T-cell (primary cell): ENCODE data around the gene HNRNPL. TPM values are rescaled to one million over a fixed set of nuclear protein-coding genes. Genes with fewer than 3 reads are reported as not detected.
"Not testable (repeated sequence)": the region's sequence is repeated elsewhere in the genome, so short reads cannot be mapped to it uniquely, and the experiment has no call there.

Experiments used
- ATAC-seq, 4 experiments: fragments of 200-7000 bp in 3 of 4; fragments of 150-1000 bp in 1 of 4; cut with Tn5 transposase; replicated peaks in 1 of 4; 1 replicate in 3 of 4; 2 replicates in 1 of 4; pipeline ENCODE4 v1.10.0; 2021; ENCODE audit warnings: moderate library complexity in 3 of 4, mild to moderate bottlenecking in 2 of 4, moderate number of reproducible peaks in 1 of 4
- CTCF ChIA-PET, 2 donors: fragments of 300-600 bp; sonication (Branson Sonifier 250); formaldehyde crosslinking; loops; one replicate each; lab custom pipeline; 2022; ENCODE audit warnings: antibody characterized with exemption in 2 of 2; lab: Charles Lee
- POLR2A ChIA-PET, 2 donors: fragments of 300-600 bp; sonication (Branson Sonifier 250); formaldehyde crosslinking; loops; one replicate each; lab custom pipeline; 2022; ENCODE audit warnings: antibody characterized with exemption in 2 of 2; lab: Charles Lee
- DNase-seq, 35 experiments: peaks; one replicate each; pipeline versions ENCODE4 v3.0.0 to v3.0.0-alpha.2; 2013 to 2023
- H3K27ac ChIP-seq: one replicate; pipeline ENCODE4 v1.5.1; 2013; ENCODE audit warnings: low read length
- H3K27me3 ChIP-seq, 2 experiments: replicated peaks in 1 of 2; 1 replicate in 1 of 2; 2 replicates in 1 of 2; pipeline versions ENCODE4 v1.6.1 to v1.7.0; 2013; ENCODE audit warnings: low read length in 1 of 2, mixed read lengths in 1 of 2; ENCODE audit not compliant: control insufficient read depth in 2 of 2, insufficient read depth in 2 of 2; ENCODE audit errors: extremely low read depth in 1 of 2
- H3K36me3 ChIP-seq, 2 donors: 1 replicate in 1 of 2; 2 replicates in 1 of 2; pipeline versions ENCODE4 v1.6.1 to v1.7.0; 2013; ENCODE audit warnings: low read length in 1 of 2; ENCODE audit not compliant: control insufficient read depth in 2 of 2, insufficient read depth in 1 of 2; ENCODE audit errors: extremely low read depth in 1 of 2
- H3K4me1 ChIP-seq, 2 experiments: 1 replicate in 1 of 2; 2 replicates in 1 of 2; pipeline versions ENCODE4 v1.6.1 to v1.7.0; 2013; ENCODE audit warnings: low read length in 2 of 2, mixed read lengths in 1 of 2; ENCODE audit not compliant: insufficient read depth in 2 of 2, control insufficient read depth in 1 of 2; ENCODE audit errors: extremely low read depth in 1 of 2
- H3K4me3 ChIP-seq, 2 donors: 1 replicate in 1 of 2; 2 replicates in 1 of 2; pipeline versions ENCODE4 v1.5.1 to v1.7.0; 2013; ENCODE audit warnings: mild to moderate bottlenecking in 2 of 2, low read length in 1 of 2, moderate library complexity in 1 of 2; ENCODE audit not compliant: control insufficient read depth in 1 of 2; ENCODE audit errors: extremely low read depth in 1 of 2
- H3K9me3 ChIP-seq: 2 replicates; pipeline ENCODE4 v1.7.0; 2013
- H3K27ac Mint-ChIP-seq, 2 donors: one replicate each; pipeline ENCODE4 v1.8.0; 2020 to 2021; ENCODE audit warnings: mild to moderate bottlenecking in 2 of 2, mixed read lengths in 2 of 2
- H3K27me3 Mint-ChIP-seq, 2 donors: one replicate each; pipeline ENCODE4 v1.8.0; 2021 to 2022; ENCODE audit warnings: mixed read lengths in 2 of 2
- H3K36me3 Mint-ChIP-seq: one replicate; pipeline ENCODE4 v1.8.0; 2021; ENCODE audit warnings: mixed read lengths
- H3K4me1 Mint-ChIP-seq, 3 donors: one replicate each; pipeline ENCODE4 v1.8.0; 2020 to 2022; ENCODE audit warnings: mixed read lengths in 3 of 3, mild to moderate bottlenecking in 1 of 3
- H3K4me3 Mint-ChIP-seq, 3 donors: one replicate each; pipeline ENCODE4 v1.8.0; 2020 to 2022; ENCODE audit warnings: mild to moderate bottlenecking in 3 of 3, mixed read lengths in 3 of 3, moderate library complexity in 3 of 3
- H3K9me3 Mint-ChIP-seq, 3 donors: one replicate each; pipeline ENCODE4 v1.8.0; 2020 to 2022; ENCODE audit warnings: mixed read lengths in 3 of 3
- WGBS: methylation state at CpG from one replicate; pipeline ENCODE4 v1.1.5; 2013; ENCODE audit warnings: missing lambda C conversion rate; ENCODE audit not compliant: insufficient coverage; 5-methylcytosine and 5-hydroxymethylcytosine counted together
- total RNA-seq, 35 experiments: library from RNA in 6 of 35; stranded (reverse) in 6 of 35; fragments of 120-200 nt in 1 of 35; gene quantifications; one replicate each; pipeline versions ENCODE4 v1.2.1 to v1.2.4 and lab custom pipeline; 2013 to 2026

The HNRNPL gene
- total RNA-seq, 5 donors from 2014 or later (not counting 1 experiment from before 2014, with no cell fraction given): 320 to 498 (median 330) TPM

DNA sequence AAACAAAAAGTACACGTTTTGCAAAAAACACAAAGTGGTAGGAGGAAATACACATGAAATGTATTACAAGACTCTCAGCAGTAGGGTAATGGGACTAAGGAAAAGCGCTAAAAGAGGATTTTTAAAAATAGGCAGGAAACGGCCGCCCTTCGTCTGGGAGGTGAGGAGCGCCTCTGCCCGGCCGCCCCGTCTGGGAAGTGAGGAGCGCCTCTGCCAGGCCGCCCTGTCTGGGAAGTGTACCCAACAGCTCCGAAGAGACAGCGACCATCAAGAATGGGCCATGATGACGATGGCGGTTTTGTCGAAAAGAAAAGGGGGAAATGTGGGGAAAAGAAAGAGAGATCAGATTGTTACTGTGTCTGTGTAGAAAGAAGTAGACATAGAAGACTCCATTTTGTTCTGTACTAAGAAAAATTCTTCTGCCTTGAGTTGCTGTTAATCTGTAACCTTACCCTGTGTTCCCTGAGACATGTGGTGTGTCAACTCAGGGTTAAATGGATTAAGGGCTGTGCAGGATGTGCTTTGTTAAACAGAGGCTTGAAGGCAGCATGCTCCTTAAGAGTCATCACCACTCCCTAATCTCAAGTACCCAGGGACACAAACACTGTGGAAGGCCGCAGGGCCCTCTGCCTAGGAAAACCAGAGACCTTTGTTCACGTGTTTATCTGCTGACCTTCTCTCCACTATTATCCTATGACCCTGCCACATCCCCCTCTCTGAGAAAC lies 42.2 kb downstream of the HNRNPL start:
- H3K4me3 Mint-ChIP-seq, H3K27me3 ChIP-seq, H3K27ac Mint-ChIP-seq, H3K36me3 Mint-ChIP-seq, H3K4me1 ChIP-seq, H3K9me3 Mint-ChIP-seq, POLR2A ChIA-PET, H3K27ac ChIP-seq, H3K9me3 ChIP-seq, H3K36me3 ChIP-seq, DNase-seq, ATAC-seq, H3K4me1 Mint-ChIP-seq, H3K4me3 ChIP-seq, H3K27me3 Mint-ChIP-seq: not testable (repeated sequence)
- no CpG with 5 or more reads among the region's 18 CpGs for WGBS
- CTCF ChIA-PET: interaction anchor here in 1 of 2 donors (0.6 kb wide), 2 partner anchors 120 to 758 kb away, joined by 4 to 6 read pairs; no protein-coding TSS in a partner anchor

DNA sequence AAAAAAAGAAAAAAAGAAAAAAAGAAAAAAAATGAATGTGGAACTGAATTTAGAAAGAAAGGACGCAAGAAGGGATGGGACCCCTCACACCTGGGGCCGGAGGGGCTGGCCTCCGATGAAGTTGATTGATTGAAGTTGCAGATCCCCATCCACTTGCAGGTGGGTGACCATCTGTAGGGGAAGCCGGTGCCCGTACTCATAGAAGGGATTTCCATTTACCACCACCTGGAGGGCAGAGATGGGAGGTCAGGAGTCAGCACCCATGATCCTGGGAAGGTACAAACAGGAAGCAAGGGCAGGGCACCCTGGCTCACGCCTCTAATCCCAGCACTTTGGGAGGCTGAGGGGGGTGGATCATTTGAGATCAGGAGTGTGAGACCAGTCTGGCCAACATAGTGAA lies 43.4 kb downstream of the HNRNPL start:
- ATAC-seq: no peak
- no peaks in the 10 kb centered on the region for H3K36me3 Mint-ChIP-seq
- H3K36me3 ChIP-seq: no peaks in the 10 kb centered on the region
- H3K27ac Mint-ChIP-seq: no peak overlapping the region
- H3K27me3 Mint-ChIP-seq: no peaks in the 10 kb centered on the region
- no peak overlapping the region for H3K4me3 Mint-ChIP-seq
- H3K4me1 Mint-ChIP-seq: peaks cover 6% of the 10 kb centered on the region in 3 donors
- no peaks in the 10 kb centered on the region for H3K27me3 ChIP-seq
- POLR2A ChIA-PET: no interaction called here
- CTCF ChIA-PET: no interaction called here
- no peak overlapping the region for H3K4me3 ChIP-seq
- H3K4me1 ChIP-seq: peaks cover 0 to 5% of the 10 kb centered on the region in 2 experiments
- DNase-seq: no peak
- H3K27ac ChIP-seq: no peak overlapping the region
- H3K9me3 Mint-ChIP-seq: no peaks in the 10 kb centered on the region
- WGBS: 80% methylated on average over 1 of the region's 6 CpGs
- no peaks in the 10 kb centered on the region for H3K9me3 ChIP-seq

GRCh38 chr19:38805180-38805579 lies 44.6 kb downstream of the HNRNPL start:
- H3K27ac Mint-ChIP-seq: peak overlapping the region; percentile 34 to 55
- POLR2A ChIA-PET: interaction anchor here in 1 of 2 donors (0.5 kb wide), 1 partner anchor 10 kb away, joined by 3 read pairs; no protein-coding TSS in a partner anchor
- ATAC-seq: peak in 1 of 4 experiments; percentile 20

DNA sequence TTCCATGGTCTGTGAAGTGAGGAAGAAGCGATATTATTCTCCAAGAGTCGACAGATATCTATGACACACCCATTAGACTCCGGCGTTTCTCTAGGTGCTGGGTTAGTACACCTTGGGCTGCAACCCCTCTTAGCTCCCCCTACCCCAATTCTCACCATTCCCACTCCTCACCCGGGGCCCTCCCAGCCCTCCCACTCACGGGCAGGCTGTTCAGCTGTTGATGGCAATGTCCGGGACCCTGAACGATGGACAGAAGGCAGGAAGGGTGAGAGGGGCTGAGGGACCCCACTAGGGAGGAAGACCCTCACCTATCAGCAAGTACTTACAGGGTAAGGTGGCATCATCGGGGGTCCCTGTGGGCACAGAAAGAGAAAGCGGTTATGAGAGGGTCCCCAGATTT lies 46.2 kb downstream of the HNRNPL start:
- no peaks in the 10 kb centered on the region for H3K27me3 Mint-ChIP-seq
- ATAC-seq (no peak), DNase-seq (no peak)
- no peaks in the 10 kb centered on the region for H3K9me3 Mint-ChIP-seq
- POLR2A ChIA-PET: no interaction called here
- no peaks in the 10 kb centered on the region for H3K9me3 ChIP-seq
- peaks cover 0 to 5% of the 10 kb centered on the region in 2 experiments for H3K4me1 ChIP-seq
- H3K36me3 Mint-ChIP-seq: no peaks in the 10 kb centered on the region
- CTCF ChIA-PET: no interaction called here
- no peak overlapping the region for H3K4me3 Mint-ChIP-seq
- peaks cover 6% of the 10 kb centered on the region in 3 donors for H3K4me1 Mint-ChIP-seq
- no peaks in the 10 kb centered on the region for H3K36me3 ChIP-seq
- no peak overlapping the region for H3K27ac Mint-ChIP-seq
- WGBS: 93% methylated on average over 2 of the region's 10 CpGs
- H3K27me3 ChIP-seq: no peaks in the 10 kb centered on the region
- no peak overlapping the region for H3K4me3 ChIP-seq
- no peak overlapping the region for H3K27ac ChIP-seq

More at GRCh38 chr19:38805180-38805579, 44.6 kb downstream of the HNRNPL start:
- Histone ChIP-seq H3K9me3 (no peaks in the 10 kb centered on the region), H3K4me1 (peaks cover 0 to 5% of the 10 kb centered on the region in 2 experiments), H3K27ac (no peak overlapping the region), H3K36me3 (no peaks in the 10 kb centered on the region), H3K27me3 (no peaks in the 10 kb centered on the region), H3K4me3 (no peak overlapping the region)
- no peak overlapping the region for H3K4me3 Mint-ChIP-seq
- H3K27me3 Mint-ChIP-seq: no peaks in the 10 kb centered on the region
- peaks cover 6% of the 10 kb centered on the region in 3 donors for H3K4me1 Mint-ChIP-seq
- no peaks in the 10 kb centered on the region for H3K9me3 Mint-ChIP-seq
- CTCF ChIA-PET: interaction anchor here in 1 of 2 donors (0.6 kb wide), 1 partner anchor 217 kb away, joined by 6 read pairs; no protein-coding TSS in a partner anchor
- DNase-seq: no peak
- no CpG with 5 or more reads among the region's 1 CpG for WGBS
- no peaks in the 10 kb centered on the region for H3K36me3 Mint-ChIP-seq

- Histone ChIP-seq H3K9me3 (no peaks in the 10 kb centered on the region), H3K27me3 (no peaks in the 10 kb centered on the region), H3K4me3 (no peak overlapping the region), H3K27ac (no peak overlapping the region), H3K4me1 (peaks cover 0 to 5% of the 10 kb centered on the region in 2 experiments), H3K36me3 (no peaks in the 10 kb centered on the region)
- ATAC-seq (no peak), DNase-seq (no peak)
- Mint-ChIP-seq H3K27ac (no peak overlapping the region), H3K36me3 (no peaks in the 10 kb centered on the region), H3K9me3 (no peaks in the 10 kb centered on the region), H3K4me3 (no peak overlapping the region), H3K4me1 (peaks cover 6% of the 10 kb centered on the region in 3 donors), H3K27me3 (no peaks in the 10 kb centered on the region)
- WGBS: 98% methylated on average over 11 of the region's 12 CpGs
- ChIA-PET CTCF (no interaction called here), POLR2A (no interaction called here)
Measured at GRCh38 chr19:38801359-38802095, 48.3 kb downstream of the HNRNPL start.

- POLR2A ChIA-PET: no interaction called here
- H3K4me1 ChIP-seq: peaks cover 0 to 5% of the 10 kb centered on the region in 2 experiments
- H3K27ac Mint-ChIP-seq: no peak overlapping the region
- H3K9me3 ChIP-seq: no peaks in the 10 kb centered on the region
- no peaks in the 10 kb centered on the region for H3K27me3 ChIP-seq
- no peak for ATAC-seq
- H3K36me3 ChIP-seq: no peaks in the 10 kb centered on the region
- H3K27me3 Mint-ChIP-seq: no peaks in the 10 kb centered on the region
- no peak overlapping the region for H3K4me3 ChIP-seq
- no peak overlapping the region for H3K27ac ChIP-seq
- H3K36me3 Mint-ChIP-seq: no peaks in the 10 kb centered on the region
- H3K4me1 Mint-ChIP-seq: peaks cover 6% of the 10 kb centered on the region in 3 donors
- no peak overlapping the region for H3K4me3 Mint-ChIP-seq
- CTCF ChIA-PET: no interaction called here
- WGBS: 89% methylated on average over 3 of the region's 5 CpGs
- DNase-seq: no peak
- H3K9me3 Mint-ChIP-seq: no peaks in the 10 kb centered on the region
Measured at GRCh38 chr19:38800577-38801347, 49.0 kb downstream of the HNRNPL start.
